Measurements from ENCODE around the gene SLC25A27.
"Not testable (repeated sequence)": the region's sequence is repeated elsewhere in the genome, so short reads cannot be mapped to it uniquely, and the experiment has no call there.

Gene SLC25A27

DNA sequence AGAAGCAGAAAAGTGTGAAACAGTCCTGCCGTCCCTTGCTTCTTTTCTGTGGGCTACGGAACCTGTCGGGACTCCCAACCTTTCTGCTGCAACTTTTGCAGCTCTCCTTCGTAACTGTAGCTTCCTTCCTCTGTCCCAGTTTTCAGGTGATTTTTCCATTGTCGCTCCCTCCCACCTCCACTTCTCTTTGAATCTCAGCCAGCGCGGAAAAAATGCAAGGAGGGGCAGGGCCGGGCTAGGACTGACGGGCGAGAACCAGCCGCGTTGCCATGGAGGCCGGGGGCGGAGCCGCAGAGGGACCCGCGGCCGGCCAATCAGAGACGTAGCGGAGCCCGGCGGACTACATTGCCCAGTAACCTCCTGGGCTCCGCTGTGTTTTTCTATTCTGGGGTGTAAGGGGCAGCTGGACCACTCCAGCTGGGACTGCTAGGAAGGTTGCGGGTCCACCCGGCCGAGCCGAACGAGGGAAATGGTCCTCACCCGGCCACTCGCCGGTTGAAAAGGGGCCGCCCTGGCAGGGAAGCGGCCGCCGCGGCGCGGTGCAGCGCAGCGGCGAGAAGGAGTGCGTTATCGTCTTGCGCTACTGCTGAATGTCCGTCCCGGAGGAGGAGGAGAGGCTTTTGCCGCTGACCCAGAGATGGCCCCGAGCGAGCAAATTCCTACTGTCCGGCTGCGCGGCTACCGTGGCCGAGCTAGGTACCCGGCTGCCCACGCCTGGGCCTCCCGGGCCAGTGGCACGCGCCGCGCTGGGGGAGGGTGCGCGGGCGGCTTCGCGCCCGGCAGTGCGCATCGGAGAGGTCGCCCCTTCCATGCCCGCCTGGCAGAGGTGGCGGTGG, at the start of gene SLC25A27, which contains the start of gene CYP39A1:
Gene SLC25A27, plus strand, starts transcription at position 373 of the 836 bp plus-strand sequence. Its CDS starts 218 bp downstream, at position 591.
Gene CYP39A1, minus strand, starts transcription at position 216 of the 836 bp plus-strand sequence. CDS start 236 bp downstream, outside the sequence.
- peak; percentile 56 to 63 for DNase-seq (ENCODE audit: low read depth in 2 of 2)

- no peak for DNase-seq (ENCODE audit: low read depth in 2 of 2)
Observed at GRCh38 chr6:46605091-46605797, 47.5 kb upstream of the SLC25A27 start.

- DNase-seq (ENCODE audit: low read depth in 2 of 2): no peak
Observed at GRCh38 chr6:46606338-46606737, 46.4 kb upstream of the SLC25A27 start.

- DNase-seq (ENCODE audit: low read depth in 2 of 2): no peak
Observed at GRCh38 chr6:46610862-46611553, 41.8 kb upstream of the SLC25A27 start.

DNA sequence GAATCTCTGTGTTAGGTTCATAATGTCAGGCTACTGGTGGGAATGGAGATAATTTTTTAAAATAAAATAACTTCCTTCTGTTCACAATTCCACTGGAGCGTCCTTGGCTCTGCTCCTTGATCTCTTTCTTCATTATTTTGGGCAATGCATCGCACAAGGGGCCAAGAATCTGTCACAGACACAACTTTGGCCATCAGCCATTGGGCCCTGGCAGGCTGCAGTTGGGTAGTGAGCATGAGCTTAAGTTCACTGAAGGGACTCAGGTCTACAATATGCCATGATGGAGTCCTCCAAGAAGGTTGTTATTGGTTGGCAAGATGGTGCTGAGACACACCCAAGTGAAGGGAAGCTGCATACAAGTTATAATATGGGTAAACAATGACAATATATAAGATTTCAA, 40.1 kb upstream of the SLC25A27 start:
- no peak for DNase-seq (ENCODE audit: low read depth in 2 of 2)

- DNase-seq (ENCODE audit: low read depth in 2 of 2): no peak
Observed at GRCh38 chr6:46618726-46619125, 34.0 kb upstream of the SLC25A27 start.

DNA sequence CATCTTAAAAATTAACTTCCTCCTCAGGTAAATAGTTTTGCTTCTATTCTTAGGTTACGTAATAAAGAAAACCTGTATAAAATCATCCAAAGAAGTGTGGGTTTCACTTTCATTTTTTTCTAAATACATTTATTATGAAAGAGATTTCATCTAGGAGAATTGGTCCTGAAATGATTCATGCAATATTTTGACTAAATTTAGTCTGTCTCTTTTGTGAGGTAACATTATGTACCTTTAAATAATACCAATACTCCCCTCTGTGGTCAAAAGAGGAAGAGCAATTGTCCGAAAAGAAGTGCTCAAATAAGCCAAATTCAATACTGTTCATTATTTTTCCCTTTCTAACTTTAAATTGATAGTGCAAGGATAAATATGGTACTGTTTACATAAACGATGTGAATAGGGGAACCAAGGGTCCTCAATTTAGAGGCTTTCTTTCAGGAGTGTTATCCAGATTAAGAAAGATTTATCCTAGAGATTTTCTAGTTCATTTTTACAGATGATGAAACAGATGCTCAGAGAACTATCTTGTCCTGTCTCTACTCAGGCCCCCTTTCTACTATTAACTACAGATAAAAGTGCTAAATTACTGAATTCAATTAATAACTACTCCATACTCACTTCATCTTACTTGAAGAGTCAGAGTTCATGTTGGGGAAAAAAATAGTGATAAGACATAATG, 26.4 kb upstream of the SLC25A27 start:
- DNase-seq (ENCODE audit: low read depth in 2 of 2): no peak

DNA sequence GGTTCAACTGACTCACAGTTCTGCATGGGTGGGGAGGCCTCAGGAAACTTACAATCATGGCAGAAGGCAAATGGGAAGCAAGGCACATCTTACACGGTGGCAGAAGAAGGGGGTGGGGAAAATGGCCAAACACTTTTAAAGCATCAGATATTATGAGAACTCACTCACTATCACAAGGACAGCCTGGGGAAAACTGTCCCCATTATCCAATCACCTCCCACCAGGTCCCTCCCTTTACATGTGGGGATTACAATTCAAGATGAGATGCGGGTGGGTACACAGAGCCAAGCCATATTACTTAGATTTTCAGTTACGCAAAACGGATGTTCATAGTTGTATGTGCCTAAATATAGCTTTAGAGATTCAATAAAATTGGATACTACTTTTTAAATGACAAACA, 25.8 kb upstream of the SLC25A27 start:
- no peak for DNase-seq (ENCODE audit: low read depth in 2 of 2)

GRCh38 chr6:46628498-46628897, 24.3 kb upstream of the SLC25A27 start:
- no peak for DNase-seq (ENCODE audit: low read depth in 2 of 2)

GRCh38 chr6:46628976-46629375, 23.8 kb upstream of the SLC25A27 start:
- no peak for DNase-seq (ENCODE audit: low read depth in 2 of 2)

GRCh38 chr6:46629691-46630090, 23.1 kb upstream of the SLC25A27 start:
- no peak for DNase-seq (ENCODE audit: low read depth in 2 of 2)

- no peak for DNase-seq (ENCODE audit: low read depth in 2 of 2)
Observed at GRCh38 chr6:46632053-46632452, 20.7 kb upstream of the SLC25A27 start.

DNA sequence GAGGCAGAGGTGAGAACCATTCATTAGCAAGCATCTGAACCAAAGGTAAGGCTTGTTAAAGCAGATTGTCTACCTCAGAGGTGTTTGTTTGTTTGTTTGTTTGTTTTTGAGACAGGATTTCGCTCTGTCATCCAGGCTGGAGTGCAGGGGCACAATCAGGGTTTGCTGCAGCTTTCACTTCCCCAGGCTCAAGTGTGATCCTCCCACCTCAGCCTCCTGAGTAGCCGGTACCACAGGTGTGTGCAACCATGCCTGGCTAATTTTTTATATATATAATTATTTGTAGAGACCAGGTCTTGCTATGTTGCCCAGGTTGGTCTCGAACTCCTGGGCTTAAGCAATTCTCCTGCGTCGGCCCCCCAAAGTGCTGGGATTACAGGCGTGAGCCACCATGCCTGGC, 17.3 kb upstream of the SLC25A27 start:
- DNase-seq (ENCODE audit: low read depth in 2 of 2): no peak

DNA sequence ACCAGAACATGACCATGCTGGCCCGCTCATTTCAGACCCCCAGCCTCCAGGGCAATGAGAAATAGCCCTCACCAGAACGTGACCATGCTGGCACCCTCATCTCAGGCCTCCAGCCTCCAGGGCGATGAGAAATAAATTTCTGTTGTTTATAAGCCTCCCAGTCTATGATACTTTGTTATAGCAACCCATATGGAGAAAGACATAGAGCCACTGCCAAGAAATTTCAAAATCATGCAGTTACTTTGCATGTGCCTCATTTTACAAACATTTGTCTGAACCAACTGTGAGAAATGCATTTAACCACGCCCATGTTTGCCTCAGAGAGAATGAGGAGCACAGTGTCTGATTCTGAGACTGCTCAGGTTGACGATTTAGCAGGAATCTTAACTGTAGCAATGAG, 15.6 kb upstream of the SLC25A27 start:
- no peak for DNase-seq (ENCODE audit: low read depth in 2 of 2)

DNA sequence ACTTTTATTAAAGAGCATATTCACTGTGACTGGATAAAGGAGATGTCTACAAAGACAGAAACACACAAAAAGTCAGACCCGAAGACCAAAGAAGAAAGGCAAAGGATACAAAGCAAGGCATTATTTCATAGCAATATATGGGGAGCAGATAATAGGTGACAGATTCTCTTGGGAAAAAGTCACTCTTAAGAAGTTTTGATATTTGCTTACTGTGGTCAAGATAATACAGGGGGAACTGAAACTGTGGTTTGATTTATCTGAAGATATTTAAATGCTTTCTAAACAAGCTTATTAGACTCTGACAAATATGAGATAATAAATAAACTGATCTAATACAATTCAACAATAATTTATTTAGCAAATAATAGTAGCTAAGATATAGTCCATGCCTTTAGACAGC, 14.8 kb upstream of the SLC25A27 start:
- DNase-seq (ENCODE audit: low read depth in 2 of 2): no peak

DNA sequence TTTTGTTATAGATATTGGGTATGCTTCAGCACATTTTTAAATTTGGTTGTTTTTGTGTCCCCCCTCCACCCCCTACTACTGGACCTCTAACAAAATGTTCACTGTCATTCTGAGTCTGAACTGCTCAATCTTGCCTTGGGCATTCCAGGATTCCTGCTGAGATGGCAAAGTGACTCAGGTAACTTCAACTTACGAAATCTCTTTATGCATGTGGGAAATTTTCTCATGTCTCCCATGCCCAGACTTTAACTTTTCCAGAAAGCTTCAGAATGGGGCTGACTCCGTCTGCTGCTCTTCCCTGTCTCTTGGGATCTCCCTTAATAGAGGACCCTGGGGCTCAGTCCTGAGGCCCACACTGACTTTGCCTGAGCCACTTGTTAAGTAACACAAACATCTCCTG, 14.1 kb upstream of the SLC25A27 start:
- no peak for DNase-seq (ENCODE audit: low read depth in 2 of 2)

DNA sequence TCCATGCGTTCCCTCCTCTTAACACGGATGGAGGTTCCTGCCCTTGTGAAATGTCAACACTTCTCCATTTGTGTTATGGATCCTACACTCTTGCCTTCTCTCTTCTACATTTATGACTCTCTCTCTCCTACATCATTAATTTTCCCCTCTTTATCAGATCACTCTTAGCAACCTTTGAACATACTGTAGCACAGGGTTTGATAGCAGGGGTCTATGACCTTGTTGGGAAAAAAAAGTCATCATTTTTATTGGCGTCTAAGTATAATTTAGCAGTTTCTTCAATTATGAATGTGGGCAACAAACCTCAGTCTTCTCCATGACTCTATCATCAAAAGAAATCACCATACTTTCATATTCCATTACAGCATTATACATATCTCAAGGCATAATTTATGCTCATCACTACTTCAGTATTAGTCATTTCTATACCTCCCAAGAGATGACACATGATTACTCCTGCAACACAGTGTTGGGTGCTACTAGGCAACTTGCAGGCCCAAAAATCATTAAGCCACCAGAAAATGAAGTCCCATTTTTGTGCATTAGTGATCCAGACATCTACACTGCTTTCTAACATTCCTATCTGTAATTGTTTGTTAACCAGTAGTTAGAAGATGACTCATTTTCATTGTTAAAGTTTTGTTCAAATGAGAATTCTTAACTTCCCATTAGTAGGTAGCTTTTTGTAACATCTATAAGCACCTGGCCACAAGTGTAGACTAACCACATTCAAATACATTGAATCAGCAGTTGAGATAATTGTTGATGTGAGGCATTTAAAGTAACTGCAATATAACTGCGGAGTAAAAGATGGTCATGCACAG, 9.6 kb upstream of the SLC25A27 start:
- no peak for DNase-seq (ENCODE audit: low read depth in 2 of 2)

DNA sequence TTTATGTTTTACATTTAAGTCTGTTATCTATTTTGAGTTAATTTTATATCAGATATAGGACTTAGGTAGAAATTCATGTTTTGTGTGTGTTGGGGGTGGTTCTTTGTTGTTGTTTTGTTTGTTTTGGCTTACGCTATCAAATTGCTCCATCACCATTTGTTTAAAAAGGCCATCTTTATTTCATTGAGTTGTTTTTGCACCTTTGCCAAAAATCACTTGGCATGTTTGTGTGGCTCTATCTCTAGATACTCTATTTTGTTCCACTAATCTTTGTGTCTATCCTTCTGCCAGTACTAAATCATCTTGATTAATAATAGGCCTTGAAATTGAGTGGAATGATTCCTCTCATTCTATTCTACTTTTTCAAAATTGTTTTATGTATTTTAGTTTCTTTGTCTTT, 7.5 kb upstream of the SLC25A27 start:
- DNase-seq (ENCODE audit: low read depth in 2 of 2): no peak

GRCh38 chr6:46648108-46648507, 4.7 kb upstream of the SLC25A27 start:
- not testable (repeated sequence) for DNase-seq (ENCODE audit: low read depth in 2 of 2)

DNA sequence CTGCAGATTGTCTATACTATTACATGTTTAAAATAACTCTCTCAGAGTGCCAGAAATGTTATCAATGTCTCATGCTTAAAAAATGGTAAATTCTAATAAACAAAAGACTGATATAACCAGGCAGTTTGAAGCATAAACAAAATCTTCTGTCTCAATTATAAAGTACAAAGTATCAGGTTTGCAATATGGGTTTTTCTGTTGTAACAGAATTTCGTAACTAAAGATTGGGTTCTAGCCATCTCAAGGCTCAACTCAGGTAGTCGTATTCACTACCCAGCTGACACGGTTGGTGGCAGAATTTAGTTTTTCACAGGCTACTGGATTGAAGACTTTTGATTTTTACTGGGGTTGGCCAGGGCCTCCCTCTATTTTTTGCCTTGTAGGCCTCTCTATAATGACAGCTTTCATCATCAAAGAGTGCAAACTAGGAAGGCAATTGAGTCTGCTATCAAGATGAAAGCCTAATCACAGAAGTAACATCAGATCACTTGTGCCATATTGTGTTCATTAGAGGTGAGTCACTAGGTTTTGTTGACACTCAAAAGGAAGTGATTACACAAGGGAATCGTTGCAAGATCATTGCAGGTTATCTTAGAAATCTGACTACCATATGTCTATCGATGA, 3.8 kb upstream of the SLC25A27 start:
- no peak for DNase-seq (ENCODE audit: low read depth in 2 of 2)

All from activated CD8-positive, alpha-beta memory T cell treated with anti-CD3 and anti-CD28 coated beads for 4 hours (primary cell).